ENCODE data around the gene CARMIL3. TPM values are rescaled to one million over a fixed set of nuclear protein-coding genes. Genes with fewer than 3 reads are reported as not detected.
"Not testable (repeated sequence)": the region's sequence is repeated elsewhere in the genome, so short reads cannot be mapped to it uniquely, and the experiment has no call there.

The CARMIL3 gene
- total RNA-seq, 1 donor from 2014 or later: 1.2 TPM

- H3K4me1 ChIP-seq: peaks cover 13% of the 10 kb centered on the region
- no peak for DNase-seq (ENCODE audit: extremely low spot score in 2 of 2)
- TF ChIP-seq CTCF (IDR thresholded peaks at IDR 0.05): peak; percentile 60 to 92 (median 90)
- TF ChIP-seq POLR2A (IDR thresholded peaks at IDR 0.05): no peak
- peak in 1 of 2 donors; percentile 30 for TF ChIP-seq POLR2AphosphoS5 (IDR thresholded peaks at IDR 0.05; ENCODE audit: insufficient read depth in 1 of 2, low read depth in 1 of 2)
- H3K9me3 ChIP-seq: no peaks in the 10 kb centered on the region
- no peaks in the 10 kb centered on the region for H3K36me3 ChIP-seq
- H3K27me3 ChIP-seq: no peaks in the 10 kb centered on the region
- H3K4me3 ChIP-seq: no peak overlapping the region
- no peak overlapping the region for H3K27ac ChIP-seq
- intact Hi-C loops (cut with DNase I): loop anchor here (2.0 to 5.0 kb wide), 2 partner anchors 39 to 78 kb away; partner anchors contain the start of gene PCK2
Measured at GRCh38 chr14:24013654-24014514, 37.9 kb upstream of the CARMIL3 start.

GRCh38 chr14:24015745-24016144, 36.1 kb upstream of the CARMIL3 start:
- intact Hi-C loops (cut with DNase I): loop anchor here (2.0 kb wide), 1 partner anchor 41 kb away; no protein-coding TSS in a partner anchor
- not testable (repeated sequence) for H3K27ac ChIP-seq; H3K36me3 ChIP-seq; H3K9me3 ChIP-seq; H3K4me3 ChIP-seq; DNase-seq (ENCODE audit: extremely low spot score in 2 of 2); H3K27me3 ChIP-seq
- H3K4me1 ChIP-seq: peaks cover 13% of the 10 kb centered on the region

- H3K27me3 ChIP-seq; H3K4me3 ChIP-seq; DNase-seq (ENCODE audit: extremely low spot score in 2 of 2); H3K4me1 ChIP-seq; H3K27ac ChIP-seq; H3K9me3 ChIP-seq; H3K36me3 ChIP-seq; intact Hi-C loops (cut with DNase I): not testable (repeated sequence)
Measured at GRCh38 chr14:24018978-24019377, 32.8 kb upstream of the CARMIL3 start.

- H3K36me3 ChIP-seq; H3K4me1 ChIP-seq; intact Hi-C loops (cut with DNase I); H3K27ac ChIP-seq; H3K4me3 ChIP-seq; DNase-seq (ENCODE audit: extremely low spot score in 2 of 2); H3K9me3 ChIP-seq; H3K27me3 ChIP-seq: not testable (repeated sequence)
Measured at GRCh38 chr14:24019944-24020343, 31.9 kb upstream of the CARMIL3 start.

- H3K4me3 ChIP-seq; H3K27ac ChIP-seq; H3K27me3 ChIP-seq; H3K9me3 ChIP-seq; intact Hi-C loops (cut with DNase I); H3K36me3 ChIP-seq; DNase-seq (ENCODE audit: extremely low spot score in 2 of 2); H3K4me1 ChIP-seq: not testable (repeated sequence)
Measured at GRCh38 chr14:24020520-24020919, 31.3 kb upstream of the CARMIL3 start.

GRCh38 chr14:24024939-24025418, 26.8 kb upstream of the CARMIL3 start:
- H3K27ac ChIP-seq; intact Hi-C loops (cut with DNase I); DNase-seq (ENCODE audit: extremely low spot score in 2 of 2); H3K4me1 ChIP-seq; H3K27me3 ChIP-seq; H3K36me3 ChIP-seq; H3K4me3 ChIP-seq; H3K9me3 ChIP-seq: not testable (repeated sequence)

GRCh38 chr14:24029687-24030086, 22.1 kb upstream of the CARMIL3 start:
- intact Hi-C loops (cut with DNase I); H3K4me1 ChIP-seq; H3K27ac ChIP-seq; DNase-seq (ENCODE audit: extremely low spot score in 2 of 2); H3K27me3 ChIP-seq; H3K4me3 ChIP-seq; H3K36me3 ChIP-seq: not testable (repeated sequence)
- H3K9me3 ChIP-seq: peaks cover 10% of the 10 kb centered on the region

- H3K27ac ChIP-seq; intact Hi-C loops (cut with DNase I); H3K27me3 ChIP-seq; H3K36me3 ChIP-seq; H3K4me3 ChIP-seq: not testable (repeated sequence)
- peak in 1 of 2 donors; percentile 13 for DNase-seq (ENCODE audit: extremely low spot score in 2 of 2)
- peaks cover 15% of the 10 kb centered on the region for H3K4me1 ChIP-seq
- H3K9me3 ChIP-seq: peaks cover 10% of the 10 kb centered on the region
Measured at GRCh38 chr14:24031331-24031730, 20.5 kb upstream of the CARMIL3 start.

Data from vagina (tissue), 2 donors.